OCI-LY7 (cell line): Measurements from ENCODE around the gene VAMP7. TPM values are rescaled to one million over a fixed set of nuclear protein-coding genes. Genes with fewer than 3 reads are reported as not detected.

Source experiments
- BruUV-seq: library from RNA; stranded (reverse); fragments of 400-500 nt; replicated peaks from 2 replicates; lab custom pipeline; 2021; lab: Mats Ljungman, UMichigan
- CTCF ChIA-PET: fragments of 300-600 bp; sonication (Branson Sonifier 250); formaldehyde crosslinking; loops from one replicate; lab custom pipeline; 2022; ENCODE audit warnings: antibody characterized with exemption; ENCODE audit not compliant: unreplicated experiment; lab: Charles Lee
- POLR2A ChIA-PET: fragments of 300-600 bp; sonication (Branson Sonifier 250); formaldehyde crosslinking; loops from one replicate; lab custom pipeline; 2022; ENCODE audit warnings: antibody characterized with exemption; lab: Charles Lee
- DNase-seq: peaks from one replicate; pipeline ENCODE4 v3.0.0-alpha.2; 2015; ENCODE audit warnings: low spot score
- H2AFZ ChIP-seq: fragments of 200-600 bp; sonication (generic), shearing (Covaris generic); 2 replicates; pipeline ENCODE4 v1.6.1; 2014; ENCODE audit warnings: mild to moderate bottlenecking, antibody characterized with exemption, low read length, moderate library complexity
- H3K27ac ChIP-seq: fragments of 200-600 bp; sonication (generic); 2 replicates; pipeline ENCODE4 v1.5.1; 2014; ENCODE audit warnings: mixed run types, low read depth, mild to moderate bottlenecking, moderate library complexity, low read length, inconsistent platforms; ENCODE audit not compliant: poor library complexity, severe bottlenecking
- H3K36me3 ChIP-seq: fragments of 200-600 bp; sonication (generic); 2 replicates; pipeline ENCODE4 v1.6.1; 2014; ENCODE audit warnings: mild to moderate bottlenecking, antibody characterized with exemption, low read length, moderate library complexity, mixed read lengths; ENCODE audit not compliant: insufficient read depth
- H3K4me1 ChIP-seq: fragments of 200-600 bp; sonication (generic); 2 replicates; pipeline ENCODE4 v1.5.1; 2014; ENCODE audit warnings: mild to moderate bottlenecking, low read length; ENCODE audit not compliant: insufficient read depth, poor library complexity, severe bottlenecking
- H3K4me2 ChIP-seq: fragments of 200-600 bp; sonication (generic); 2 replicates; pipeline ENCODE4 v1.6.1; 2014; ENCODE audit warnings: mild to moderate bottlenecking, low read length
- H3K4me3 ChIP-seq: fragments of 200-600 bp; sonication (generic); 2 replicates; pipeline ENCODE4 v1.5.1; 2014; ENCODE audit warnings: mild to moderate bottlenecking, low read depth, low read length; ENCODE audit not compliant: poor library complexity, severe bottlenecking
- H3K79me2 ChIP-seq: fragments of 200-600 bp; sonication (generic); 2 replicates; pipeline ENCODE4 v1.6.1; 2016; ENCODE audit warnings: low read depth, mild to moderate bottlenecking, low read length, moderate library complexity, mixed read lengths; ENCODE audit not compliant: insufficient read depth
- H3K9me2 ChIP-seq: fragments of 200-600 bp; sonication (generic); 2 replicates; pipeline ENCODE4 v1.6.1; 2016; ENCODE audit warnings: mild to moderate bottlenecking, low read length, mixed read lengths; ENCODE audit not compliant: insufficient read depth
- H3K9me3 ChIP-seq: fragments of 200-600 bp; sonication (generic); 2 replicates; pipeline ENCODE4 v1.6.1; 2014; ENCODE audit warnings: mild to moderate bottlenecking, mixed run types, low read length, mixed read lengths
- H4K20me1 ChIP-seq: fragments of 200-600 bp; sonication (generic); 2 replicates; pipeline ENCODE4 v1.6.1; 2014; ENCODE audit warnings: mild to moderate bottlenecking, antibody characterized with exemption, low read length, moderate library complexity, mixed read lengths; ENCODE audit not compliant: insufficient read depth
- CTCF ChIP-seq: fragments of 200-600 bp; sonication (generic); conservative IDR thresholded peaks from 2 replicates; pipeline ENCODE4 v1.5.1; 2014; ENCODE audit warnings: mild to moderate bottlenecking, antibody characterized with exemption, low read length, moderate library complexity, mixed read lengths
- EZH2phosphoT487 ChIP-seq: fragments of 200-600 bp; sonication (generic); IDR thresholded peaks from 2 replicates; pipeline ENCODE4 v1.6.1; 2018; ENCODE audit warnings: low read depth, borderline replicate concordance, mild to moderate bottlenecking, mixed run types, antibody characterized with exemption, low read length, moderate library complexity, mixed read lengths
- intact Hi-C: fragments of 100-400 bp; cut with micrococcal nuclease; formaldehyde crosslinking; loops from one replicate; pipeline ENCODE4 v1.10.0; 2022; ENCODE audit not compliant: unreplicated experiment
- total RNA-seq, 2 experiments: library from RNA; depleted of rRNA in 1 of 2; stranded (reverse); fragments of >200 nt in 1 of 2; shearing (Covaris generic) in 1 of 2; gene quantifications; 2 replicates each; pipeline ENCODE4 v1.2.3, GENCODE V29; 2014 to 2022

Gene VAMP7
- total RNA-seq, 2 experiments from 2014 or later: 19.2 to 32.0 TPM

- DNase-seq: no peak
These were observed 12.4 kb downstream of the VAMP7 start for GRCh38 chrX:155893521-155893920.

GRCh38 chrX:155896512-155896911 is 15.4 kb downstream of the VAMP7 start:
- ChIA-PET CTCF (no interaction called here), POLR2A (no interaction called here)
- Histone ChIP-seq H3K4me1 (no peaks in the 10 kb centered on the region), H3K27ac (no peak overlapping the region), H2AFZ (no peak overlapping the region), H3K79me2 (no peaks in the 10 kb centered on the region), H3K4me2 (no peak overlapping the region), H3K9me2 (no peaks in the 10 kb centered on the region), H4K20me1 (no peaks in the 10 kb centered on the region), H3K4me3 (no peak overlapping the region), H3K36me3 (peaks cover 73% of the 10 kb centered on the region), H3K9me3 (no peaks in the 10 kb centered on the region)
- no peak for DNase-seq
- TF ChIP-seq CTCF (no peak), EZH2phosphoT487 (no peak)
- intact Hi-C loops: no loop called here
- BruUV-seq: no TSS peak

More at GRCh38 chrX:155893521-155893920, 12.4 kb downstream of the VAMP7 start:
- TF ChIP-seq EZH2phosphoT487 (no peak), CTCF (no peak)
- Histone ChIP-seq H3K9me2 (no peaks in the 10 kb centered on the region), H4K20me1 (no peaks in the 10 kb centered on the region), H3K36me3 (peaks cover 67% of the 10 kb centered on the region), H3K4me2 (no peak overlapping the region), H3K4me3 (no peak overlapping the region), H3K27ac (no peak overlapping the region), H3K79me2 (no peaks in the 10 kb centered on the region), H3K4me1 (no peaks in the 10 kb centered on the region), H2AFZ (no peak overlapping the region), H3K9me3 (no peaks in the 10 kb centered on the region)
- intact Hi-C loops: no loop called here
- ChIA-PET CTCF (no interaction called here), POLR2A (no interaction called here)
- no TSS peak for BruUV-seq

GRCh38 chrX:155899366-155899765 is 18.2 kb downstream of the VAMP7 start:
- no peak overlapping the region for H3K27ac ChIP-seq
- TF ChIP-seq EZH2phosphoT487 (no peak), CTCF (no peak)
- intact Hi-C loops: no loop called here
- no peaks in the 10 kb centered on the region for H3K4me1 ChIP-seq
- DNase-seq: no peak
- H3K9me3 ChIP-seq: no peaks in the 10 kb centered on the region
- H4K20me1 ChIP-seq: no peaks in the 10 kb centered on the region
- H3K79me2 ChIP-seq: no peaks in the 10 kb centered on the region
- H3K9me2 ChIP-seq: no peaks in the 10 kb centered on the region
- no peak overlapping the region for H3K4me2 ChIP-seq
- POLR2A ChIA-PET: no interaction called here
- BruUV-seq: no TSS peak
- H3K36me3 ChIP-seq: peaks cover 51% of the 10 kb centered on the region
- no peak overlapping the region for H3K4me3 ChIP-seq
- H2AFZ ChIP-seq: no peak overlapping the region
- CTCF ChIA-PET: no interaction called here
